ENCODE measurements around the gene MLPH. TPM values are rescaled to one million over a fixed set of nuclear protein-coding genes. Genes with fewer than 3 reads are reported as not detected.
A peak's percentile ranks its signal among the peaks of the same experiment; 100 is the strongest.

MLPH gene
- total and polyA plus RNA-seq, 2 of the 13 experiments (the other 11 are each of a cell fraction or from before 2014, with no cell fraction given) = 0.12 TPM; not detected in 1

GRCh38 chr2:237590272-237591140 is 103.5 kb downstream of the MLPH start, which contains the start of gene RAB17 (continued):
- TF ChIP-seq, protein P1, sequence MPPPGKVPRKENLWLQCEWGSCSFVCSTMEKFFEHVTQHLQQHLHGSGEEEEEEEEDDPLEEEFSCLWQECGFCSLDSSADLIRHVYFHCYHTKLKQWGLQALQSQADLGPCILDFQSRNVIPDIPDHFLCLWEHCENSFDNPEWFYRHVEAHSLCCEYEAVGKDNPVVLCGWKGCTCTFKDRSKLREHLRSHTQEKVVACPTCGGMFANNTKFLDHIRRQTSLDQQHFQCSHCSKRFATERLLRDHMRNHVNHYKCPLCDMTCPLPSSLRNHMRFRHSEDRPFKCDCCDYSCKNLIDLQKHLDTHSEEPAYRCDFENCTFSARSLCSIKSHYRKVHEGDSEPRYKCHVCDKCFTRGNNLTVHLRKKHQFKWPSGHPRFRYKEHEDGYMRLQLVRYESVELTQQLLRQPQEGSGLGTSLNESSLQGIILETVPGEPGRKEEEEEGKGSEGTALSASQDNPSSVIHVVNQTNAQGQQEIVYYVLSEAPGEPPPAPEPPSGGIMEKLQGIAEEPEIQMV (CRISPR knock-in tag; IDR thresholded peaks at IDR 0.05; ENCODE audit: low read depth) = peak; percentile 88
- TF ChIP-seq SRY (CRISPR knock-in tag; IDR thresholded peaks at IDR 0.05) = no peak
- no peak for TF ChIP-seq SUZ12 (IDR thresholded peaks at IDR 0.05; ENCODE audit: low read depth, low read length)
- TF ChIP-seq, protein P2, sequence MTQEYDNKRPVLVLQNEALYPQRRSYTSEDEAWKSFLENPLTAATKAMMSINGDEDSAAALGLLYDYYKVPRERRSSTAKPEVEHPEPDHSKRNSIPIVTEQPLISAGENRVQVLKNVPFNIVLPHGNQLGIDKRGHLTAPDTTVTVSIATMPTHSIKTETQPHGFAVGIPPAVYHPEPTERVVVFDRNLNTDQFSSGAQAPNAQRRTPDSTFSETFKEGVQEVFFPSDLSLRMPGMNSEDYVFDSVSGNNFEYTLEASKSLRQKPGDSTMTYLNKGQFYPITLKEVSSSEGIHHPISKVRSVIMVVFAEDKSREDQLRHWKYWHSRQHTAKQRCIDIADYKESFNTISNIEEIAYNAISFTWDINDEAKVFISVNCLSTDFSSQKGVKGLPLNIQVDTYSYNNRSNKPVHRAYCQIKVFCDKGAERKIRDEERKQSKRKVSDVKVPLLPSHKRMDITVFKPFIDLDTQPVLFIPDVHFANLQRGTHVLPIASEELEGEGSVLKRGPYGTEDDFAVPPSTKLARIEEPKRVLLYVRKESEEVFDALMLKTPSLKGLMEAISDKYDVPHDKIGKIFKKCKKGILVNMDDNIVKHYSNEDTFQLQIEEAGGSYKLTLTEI (CRISPR knock-in tag; conservative IDR thresholded peaks at IDR 0.05) = no peak
- no peak for TF ChIP-seq SP1 (IDR thresholded peaks at IDR 0.05)
- TF ChIP-seq SP1 (CRISPR knock-in tag; IDR thresholded peaks at IDR 0.05) = no peak
- no peak; the same call in 1 of the 2 replicates for TF ChIP-seq IRF1 (CRISPR knock-in tag; IDR thresholded peaks at IDR 0.05; ENCODE audit: low read depth)
- peak; percentile 60; the same call in 1 of the 2 replicates for TF ChIP-seq KLF6 (CRISPR knock-in tag; IDR thresholded peaks at IDR 0.05)
- no peak for TF ChIP-seq GPN1 (CRISPR knock-in tag; IDR thresholded peaks at IDR 0.05; ENCODE audit: borderline replicate concordance)
- TF ChIP-seq MYNN (CRISPR knock-in tag; IDR thresholded peaks at IDR 0.05; ENCODE audit: low read depth) = no peak
- no peak for TF ChIP-seq MBNL3 (CRISPR knock-in tag; conservative IDR thresholded peaks at IDR 0.05)
- TF ChIP-seq, protein P3, sequence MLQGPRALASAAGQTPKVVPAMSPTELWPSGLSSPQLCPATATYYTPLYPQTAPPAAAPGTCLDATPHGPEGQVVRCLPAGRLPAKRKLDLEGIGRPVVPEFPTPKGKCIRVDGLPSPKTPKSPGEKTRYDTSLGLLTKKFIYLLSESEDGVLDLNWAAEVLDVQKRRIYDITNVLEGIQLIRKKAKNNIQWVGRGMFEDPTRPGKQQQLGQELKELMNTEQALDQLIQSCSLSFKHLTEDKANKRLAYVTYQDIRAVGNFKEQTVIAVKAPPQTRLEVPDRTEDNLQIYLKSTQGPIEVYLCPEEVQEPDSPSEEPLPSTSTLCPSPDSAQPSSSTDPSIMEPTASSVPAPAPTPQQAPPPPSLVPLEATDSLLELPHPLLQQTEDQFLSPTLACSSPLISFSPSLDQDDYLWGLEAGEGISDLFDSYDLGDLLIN (CRISPR knock-in tag; IDR thresholded peaks at IDR 0.05; ENCODE audit: borderline replicate concordance) = no peak
- TF ChIP-seq HDAC1 (CRISPR knock-in tag; IDR thresholded peaks at IDR 0.05) = peak; percentile 99
- TF ChIP-seq, protein P4, sequence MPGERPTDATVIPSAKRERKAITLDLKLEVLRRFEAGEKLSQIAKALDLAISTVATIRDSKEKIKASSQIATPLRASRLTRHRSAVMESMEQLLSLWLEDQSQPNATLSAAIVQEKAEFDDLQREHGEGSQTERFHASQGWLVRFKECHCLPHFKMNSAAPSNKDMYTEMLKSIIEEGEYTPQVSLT (CRISPR knock-in tag; IDR thresholded peaks at IDR 0.05; ENCODE audit: borderline replicate concordance, low read depth) = no peak
- peak; percentile 88; the same call in 1 of the 2 replicates for TF ChIP-seq ZNF383 (CRISPR knock-in tag; IDR thresholded peaks at IDR 0.05; ENCODE audit: borderline replicate concordance)
- no peak for TF ChIP-seq ZNF260 (CRISPR knock-in tag; IDR thresholded peaks at IDR 0.05; ENCODE audit: borderline replicate concordance, low read depth)
- TF ChIP-seq HNRNPLL (IDR thresholded peaks at IDR 0.05; ENCODE audit: low read depth, low read length, poor library complexity, severe bottlenecking) = peak; percentile 36
- peak; percentile 95; the same call in 1 of the 2 replicates for TF ChIP-seq ZFP90 (CRISPR knock-in tag; IDR thresholded peaks at IDR 0.05; ENCODE audit: borderline replicate concordance)
- TF ChIP-seq PCBP1 (IDR thresholded peaks at IDR 0.05; ENCODE audit: borderline replicate concordance, low read depth, low read length) = no peak
- no peak for TF ChIP-seq NFRKB (IDR thresholded peaks at IDR 0.05)
- TF ChIP-seq ZNF557 (CRISPR knock-in tag; IDR thresholded peaks at IDR 0.05) = peak; percentile 74; the same call in 1 of the 2 replicates
- 0 out of 2 replicates have a peak, but pooled peaks have one; percentile 15 for TF ChIP-seq ZNF343 (CRISPR knock-in tag; IDR thresholded peaks at IDR 0.05)
- peak; percentile 97 for TF ChIP-seq SP5 (CRISPR knock-in tag; IDR thresholded peaks at IDR 0.05; ENCODE audit: borderline replicate concordance, low read depth)
- TF ChIP-seq ARNT (IDR thresholded peaks at IDR 0.05) = no peak
- no peak for TF ChIP-seq NFE2 (CRISPR knock-in tag; IDR thresholded peaks at IDR 0.05)
